Mesenchymal stem cell (in vitro differentiated cells and primary cell): ENCODE data around the gene GUCA1A.

Experiments used
- DNase-seq: peaks from one replicate; pipeline ENCODE4 v3.0.0-alpha.2; 2013
- H2AFZ ChIP-seq: one replicate; pipeline ENCODE4 v1.6.1; 2013; ENCODE audit warnings: low read depth, mild to moderate bottlenecking, control low read depth, inconsistent platforms, low read length, moderate library complexity
- H2AK5ac ChIP-seq: 2 replicates; pipeline ENCODE4 v1.6.1; 2013; ENCODE audit warnings: low read length, moderate library complexity, mild to moderate bottlenecking, inconsistent platforms; ENCODE audit not compliant: severe bottlenecking
- H2BK120ac ChIP-seq: one replicate; pipeline ENCODE4 v1.6.1; 2013; ENCODE audit warnings: low read depth, mild to moderate bottlenecking, inconsistent platforms, low read length, moderate library complexity
- H2BK12ac ChIP-seq, 2 experiments: one replicate each; pipeline ENCODE4 v1.6.1; 2013; ENCODE audit warnings: inconsistent platforms in 2 of 2, low read length in 2 of 2, mild to moderate bottlenecking in 2 of 2, moderate library complexity in 2 of 2, control low read depth in 1 of 2
- H2BK15ac ChIP-seq: one replicate; pipeline ENCODE4 v1.6.1; 2013; ENCODE audit warnings: mild to moderate bottlenecking, low read depth, inconsistent platforms; ENCODE audit not compliant: poor library complexity, severe bottlenecking
- H2BK5ac ChIP-seq: 2 replicates; pipeline ENCODE4 v1.6.1; 2013; ENCODE audit warnings: low read depth, mild to moderate bottlenecking, low read length, control low read depth, inconsistent platforms; ENCODE audit not compliant: poor library complexity, severe bottlenecking
- H3K14ac ChIP-seq, 2 experiments: one replicate each; pipeline ENCODE4 v1.6.1; 2013; ENCODE audit warnings: inconsistent platforms in 2 of 2, low read length in 2 of 2, control low read depth in 1 of 2, mild to moderate bottlenecking in 1 of 2, moderate library complexity in 1 of 2
- H3K18ac ChIP-seq, 2 experiments: one replicate each; pipeline ENCODE4 v1.6.1; 2013; ENCODE audit warnings: inconsistent platforms in 2 of 2, low read length in 2 of 2, control low read depth in 1 of 2, low read depth in 1 of 2, mild to moderate bottlenecking in 1 of 2
- H3K23ac ChIP-seq, 2 experiments: one replicate each; pipeline ENCODE4 v1.6.1; 2013; ENCODE audit warnings: inconsistent platforms in 2 of 2, low read length in 2 of 2, mild to moderate bottlenecking in 2 of 2, moderate library complexity in 2 of 2, control low read depth in 1 of 2
- H3K27ac ChIP-seq: 2 replicates; pipeline ENCODE4 v1.5.1; 2013; ENCODE audit warnings: mild to moderate bottlenecking, moderate library complexity, low read length, control low read depth, inconsistent platforms; ENCODE audit not compliant: poor library complexity, severe bottlenecking
- H3K27me3 ChIP-seq, 2 experiments: 2 replicates each; pipeline versions ENCODE4 v1.6.1 to v1.7.0; 2013; ENCODE audit warnings: low read length in 2 of 2, mild to moderate bottlenecking in 2 of 2, moderate library complexity in 2 of 2, control low read depth in 1 of 2, inconsistent platforms in 1 of 2; ENCODE audit not compliant: control insufficient read depth in 1 of 2, insufficient read depth in 1 of 2
- H3K36me3 ChIP-seq, 2 experiments: 2 replicates each; pipeline versions ENCODE4 v1.6.1 to v1.7.0; 2013; ENCODE audit warnings: low read length in 2 of 2, control low read depth in 1 of 2, inconsistent platforms in 1 of 2, low read depth in 1 of 2, mild to moderate bottlenecking in 1 of 2; ENCODE audit not compliant: insufficient read depth in 2 of 2, control insufficient read depth in 1 of 2
- H3K4ac ChIP-seq, 2 experiments: one replicate each; pipeline ENCODE4 v1.6.1; 2013; ENCODE audit warnings: inconsistent platforms in 2 of 2, low read length in 2 of 2, mild to moderate bottlenecking in 2 of 2, moderate library complexity in 2 of 2, control low read depth in 1 of 2, low read depth in 1 of 2
- H3K4me1 ChIP-seq: 2 replicates; pipeline ENCODE4 v1.6.1; 2013; ENCODE audit warnings: low read depth, low read length, control low read depth; ENCODE audit not compliant: control insufficient read depth, insufficient read depth
- H3K4me2 ChIP-seq: 2 replicates; pipeline ENCODE4 v1.6.1; 2013; ENCODE audit warnings: low read length, mild to moderate bottlenecking, inconsistent platforms; ENCODE audit not compliant: poor library complexity, severe bottlenecking
- H3K4me3 ChIP-seq, 2 experiments: 2 replicates each; pipeline versions ENCODE4 v1.5.1 to v1.7.0; 2013; ENCODE audit warnings: low read length in 2 of 2, mild to moderate bottlenecking in 2 of 2, control low read depth in 1 of 2, low read depth in 1 of 2; ENCODE audit not compliant: insufficient read depth in 1 of 2
- H3K79me1 ChIP-seq: replicated peaks from 2 replicates; pipeline ENCODE4 v1.6.1; 2013; ENCODE audit warnings: mild to moderate bottlenecking, control low read depth, low read length, inconsistent platforms; ENCODE audit not compliant: poor library complexity, severe bottlenecking
- H3K9ac ChIP-seq: 2 replicates; pipeline ENCODE4 v1.7.0; 2013; ENCODE audit warnings: mild to moderate bottlenecking, low read length, moderate library complexity
- H3K9me3 ChIP-seq: 2 replicates; pipeline ENCODE4 v1.7.0; 2013; ENCODE audit warnings: mild to moderate bottlenecking, low read length; ENCODE audit not compliant: control insufficient read depth
- H4K8ac ChIP-seq: one replicate; pipeline ENCODE4 v1.6.1; 2013; ENCODE audit warnings: inconsistent platforms, mild to moderate bottlenecking, low read length, moderate library complexity
- H4K91ac ChIP-seq: one replicate; pipeline ENCODE4 v1.6.1; 2013; ENCODE audit warnings: mild to moderate bottlenecking, low read length, inconsistent platforms
- WGBS: methylation state at CpG from one replicate; pipeline ENCODE4 v1.1.7; 2013; ENCODE audit warnings: mixed read lengths; 5-methylcytosine and 5-hydroxymethylcytosine counted together

Gene GUCA1A

GRCh38 chr6:42179945-42180313 lies 6.8 kb downstream of the GUCA1A start:
- no peak overlapping the region for H3K4me2 ChIP-seq
- H2BK15ac ChIP-seq, result no peak overlapping the region
- no peak overlapping the region for H4K8ac ChIP-seq
- H2AK5ac ChIP-seq, result no peak overlapping the region
- no peak overlapping the region for H2AFZ ChIP-seq
- no peak overlapping the region for H3K4me3 ChIP-seq
- no peaks in the 10 kb centered on the region for H3K4me1 ChIP-seq
- no peak overlapping the region for H3K23ac ChIP-seq
- no peak overlapping the region for H3K9ac ChIP-seq
- 48% methylated on average over 3 of the region's 3 CpGs for WGBS
- no peak overlapping the region for H3K18ac ChIP-seq
- no peaks in the 10 kb centered on the region for H3K36me3 ChIP-seq
- DNase-seq, result no peak
- H3K27ac ChIP-seq, result no peak overlapping the region
- no peak overlapping the region for H4K91ac ChIP-seq
- H3K27me3 ChIP-seq, result peaks cover 0 to 11% of the 10 kb centered on the region in 2 experiments
- H3K79me1 ChIP-seq, result no peaks in the 10 kb centered on the region
- no peak overlapping the region for H2BK120ac ChIP-seq
- H3K14ac ChIP-seq, result no peak overlapping the region
- H2BK12ac ChIP-seq, result no peak overlapping the region
- no peak overlapping the region for H2BK5ac ChIP-seq
- no peaks in the 10 kb centered on the region for H3K9me3 ChIP-seq
- no peak overlapping the region for H3K4ac ChIP-seq

DNA sequence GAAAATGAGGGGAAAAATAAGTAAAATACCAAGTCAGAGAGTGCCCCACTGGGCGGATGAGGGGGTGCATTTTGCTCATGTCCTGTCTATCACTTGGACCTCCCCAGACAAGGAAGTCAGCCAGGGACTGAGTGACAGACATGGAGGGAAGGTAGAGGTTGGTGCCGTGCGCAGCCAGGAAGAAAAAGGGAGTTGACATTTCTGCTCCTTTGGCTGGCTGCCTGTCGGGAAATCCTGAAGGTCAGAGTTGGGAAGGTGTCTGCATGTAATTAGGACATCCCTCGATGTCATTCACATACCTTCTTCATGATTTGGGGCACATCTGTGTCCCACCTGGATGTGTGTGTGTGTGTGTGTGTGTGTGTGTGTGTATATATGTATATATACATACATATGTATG lies 8.9 kb downstream of the GUCA1A start:
- H2BK120ac ChIP-seq, result no peak overlapping the region
- no peak overlapping the region for H2AFZ ChIP-seq
- no peak for DNase-seq
- no peak overlapping the region for H3K23ac ChIP-seq
- H3K9ac ChIP-seq, result no peak overlapping the region
- peaks cover 0 to 11% of the 10 kb centered on the region in 2 experiments for H3K27me3 ChIP-seq
- no peak overlapping the region for H3K14ac ChIP-seq
- H2AK5ac ChIP-seq, result no peak overlapping the region
- no peaks in the 10 kb centered on the region for H3K4me1 ChIP-seq
- H3K79me1 ChIP-seq, result no peaks in the 10 kb centered on the region
- no peak overlapping the region for H3K18ac ChIP-seq
- no peak overlapping the region for H2BK12ac ChIP-seq
- no peak overlapping the region for H3K4ac ChIP-seq
- no peak overlapping the region for H4K91ac ChIP-seq
- no peak overlapping the region for H3K4me2 ChIP-seq
- H2BK15ac ChIP-seq, result no peak overlapping the region
- WGBS, result 95% methylated on average over 4 of the region's 5 CpGs
- H3K4me3 ChIP-seq, result no peak overlapping the region
- H3K9me3 ChIP-seq, result no peaks in the 10 kb centered on the region
- H2BK5ac ChIP-seq, result no peak overlapping the region
- H4K8ac ChIP-seq, result no peak overlapping the region
- H3K36me3 ChIP-seq, result no peaks in the 10 kb centered on the region
- no peak overlapping the region for H3K27ac ChIP-seq

- no peak overlapping the region for H2BK12ac ChIP-seq
- no peaks in the 10 kb centered on the region for H3K9me3 ChIP-seq
- H2AK5ac ChIP-seq, result no peak overlapping the region
- H2AFZ ChIP-seq, result no peak overlapping the region
- H3K4me3 ChIP-seq, result no peak overlapping the region
- H3K79me1 ChIP-seq, result no peaks in the 10 kb centered on the region
- H3K4ac ChIP-seq, result no peak overlapping the region
- H4K91ac ChIP-seq, result no peak overlapping the region
- H3K36me3 ChIP-seq, result peaks cover 0 to 2% of the 10 kb centered on the region in 2 experiments
- H3K4me1 ChIP-seq, result no peaks in the 10 kb centered on the region
- H2BK120ac ChIP-seq, result no peak overlapping the region
- no peak for DNase-seq
- H3K9ac ChIP-seq, result no peak overlapping the region
- peaks cover 0 to 2% of the 10 kb centered on the region in 2 experiments for H3K27me3 ChIP-seq
- no peak overlapping the region for H4K8ac ChIP-seq
- H2BK15ac ChIP-seq, result no peak overlapping the region
- H3K18ac ChIP-seq, result no peak overlapping the region
- no peak overlapping the region for H2BK5ac ChIP-seq
- H3K27ac ChIP-seq, result no peak overlapping the region
- no peak overlapping the region for H3K23ac ChIP-seq
- WGBS, result 85% methylated on average over 1 of the region's 4 CpGs
- no peak overlapping the region for H3K14ac ChIP-seq
- no peak overlapping the region for H3K4me2 ChIP-seq
Measured at GRCh38 chr6:42184475-42184874, 11.3 kb downstream of the GUCA1A start.

DNA sequence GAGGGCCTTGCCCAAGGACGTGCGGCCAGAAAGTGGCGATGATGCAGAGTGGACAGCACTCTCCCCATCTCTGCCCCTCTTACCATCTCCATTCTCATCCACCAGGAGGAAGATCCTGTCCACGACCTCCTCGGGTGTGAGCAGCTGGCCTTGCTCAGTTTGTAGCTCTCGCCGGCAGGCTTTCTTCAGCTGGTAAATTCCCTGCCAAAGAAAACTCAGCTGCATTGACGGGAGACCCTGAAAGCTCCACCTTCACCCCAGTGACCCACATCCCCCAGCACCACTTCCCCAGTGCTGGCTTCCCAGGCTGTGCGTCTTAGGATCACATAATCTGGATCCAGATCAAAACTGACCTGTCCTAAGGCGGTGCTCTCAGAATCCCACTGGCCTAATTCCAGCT lies 12.4 kb downstream of the GUCA1A start:
- peaks cover 0 to 2% of the 10 kb centered on the region in 2 experiments for H3K36me3 ChIP-seq
- 87% methylated on average over 10 of the region's 10 CpGs for WGBS
- H2BK5ac ChIP-seq, result no peak overlapping the region
- no peak overlapping the region for H2BK12ac ChIP-seq
- H2AK5ac ChIP-seq, result no peak overlapping the region
- peaks cover 2% of the 10 kb centered on the region for H3K4me1 ChIP-seq
- no peak overlapping the region for H3K9ac ChIP-seq
- no peaks in the 10 kb centered on the region for H3K27me3 ChIP-seq
- H3K4ac ChIP-seq, result no peak overlapping the region
- no peak overlapping the region for H4K8ac ChIP-seq
- H2BK120ac ChIP-seq, result no peak overlapping the region
- peak overlapping the region; percentile 17 for H2BK15ac ChIP-seq
- no peak overlapping the region for H3K4me3 ChIP-seq
- H3K18ac ChIP-seq, result no peak overlapping the region
- no peak overlapping the region for H3K27ac ChIP-seq
- H3K23ac ChIP-seq, result no peak overlapping the region
- no peak overlapping the region for H4K91ac ChIP-seq
- no peak overlapping the region for H3K14ac ChIP-seq
- no peaks in the 10 kb centered on the region for H3K79me1 ChIP-seq
- no peaks in the 10 kb centered on the region for H3K9me3 ChIP-seq
- H2AFZ ChIP-seq, result no peak overlapping the region
- no peak for DNase-seq
- no peak overlapping the region for H3K4me2 ChIP-seq
